Stimulated activated CD8-positive, alpha-beta memory T cell treated with anti-CD3 and anti-CD28 coated beads, Interleukin-7, amount 100 ng/mL, for 1 hour (primary cell): ENCODE results near the gene A3GALT2.

Experiments
- DNase-seq, 2 donors: peaks; one replicate each; pipeline ENCODE4 v3.0.0-alpha.2; 2020; ENCODE audit warnings: low read depth in 2 of 2

A3GALT2 gene

DNA sequence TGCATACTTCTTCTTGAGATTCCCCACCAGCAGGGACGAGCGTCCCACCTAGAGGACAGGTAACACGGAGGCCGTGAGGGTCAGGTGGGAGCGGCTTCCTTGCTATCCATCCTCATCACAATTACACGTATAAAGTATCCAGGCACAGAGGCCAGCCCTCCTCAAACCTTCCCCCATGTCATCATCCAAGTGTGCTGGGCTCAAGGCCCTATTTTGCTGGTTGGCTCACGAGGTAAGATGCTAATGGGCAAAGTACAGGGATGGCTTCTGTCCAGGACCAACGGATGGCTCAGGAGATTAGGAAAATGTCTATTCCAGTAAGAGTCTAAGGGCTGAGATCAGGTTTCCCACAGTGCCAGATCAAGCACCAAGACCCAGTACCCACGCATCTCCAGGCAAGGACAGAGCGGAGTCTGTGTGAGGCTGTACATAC lies 11.5 kb upstream of the A3GALT2 start:
- DNase-seq: no peak

DNA sequence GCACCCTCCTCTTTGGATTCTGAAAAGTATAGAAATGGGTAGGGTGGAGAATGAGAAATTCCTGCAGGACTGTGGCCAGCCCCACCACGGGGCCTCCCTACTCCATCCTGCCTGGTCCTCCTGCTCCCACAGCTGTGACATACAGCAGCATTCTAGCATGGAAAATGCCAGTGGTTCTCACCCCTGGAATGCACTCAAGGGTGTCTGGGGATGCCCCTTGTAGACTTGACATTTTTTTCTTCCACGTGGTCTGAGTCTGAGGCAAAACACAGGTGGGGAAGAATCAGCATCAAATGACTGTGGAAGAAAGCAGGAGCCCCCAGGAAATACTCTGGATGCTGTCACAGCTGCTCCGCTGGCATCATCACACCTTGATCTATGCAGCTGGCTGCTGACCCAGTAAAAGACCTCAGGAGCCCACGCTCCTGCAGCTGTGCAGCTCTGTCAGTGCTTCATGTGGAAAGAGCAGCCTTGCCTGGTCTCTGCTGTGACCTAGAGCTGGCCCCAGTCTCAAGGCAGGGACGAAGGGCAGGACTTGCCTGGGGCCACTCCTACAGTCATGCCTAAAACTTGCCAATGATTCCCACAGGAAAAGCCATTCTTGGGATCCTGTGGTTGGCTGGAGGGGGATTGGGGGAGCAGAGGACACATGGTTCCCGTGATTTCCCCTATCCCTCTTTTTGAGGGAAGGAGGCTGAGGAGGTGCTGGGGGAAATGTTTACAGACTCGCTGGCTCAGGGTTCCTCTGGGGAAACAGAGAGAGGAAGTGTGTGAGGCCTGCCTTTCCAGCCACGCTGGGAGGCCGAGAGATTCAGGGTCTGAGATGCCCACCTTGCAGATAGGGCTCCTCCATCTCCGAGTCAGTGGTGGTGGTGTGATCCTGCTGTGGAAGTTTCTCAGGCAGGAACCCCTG lies 10.8 kb upstream of the A3GALT2 start:
- DNase-seq: no peak

DNA sequence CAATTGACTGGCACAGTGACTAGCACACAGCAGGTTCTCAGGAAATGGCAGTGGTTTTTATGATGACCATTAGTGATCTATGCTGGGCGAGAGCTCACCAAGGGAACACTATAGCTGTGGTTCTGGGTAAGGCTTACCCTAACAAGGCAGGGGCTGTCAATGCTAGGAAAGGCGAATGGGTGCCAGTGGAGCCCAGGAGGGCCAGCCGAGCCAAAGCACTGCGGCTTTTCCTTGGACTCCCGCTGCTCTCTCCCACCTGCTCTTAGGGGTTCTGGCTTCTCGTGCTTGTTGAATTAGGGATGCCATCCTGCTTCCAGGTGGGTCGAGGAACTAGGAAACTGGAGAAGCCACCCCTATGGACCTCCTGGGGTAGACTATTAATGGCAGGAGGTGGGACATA lies 10.0 kb upstream of the A3GALT2 start:
- no peak for DNase-seq

DNA sequence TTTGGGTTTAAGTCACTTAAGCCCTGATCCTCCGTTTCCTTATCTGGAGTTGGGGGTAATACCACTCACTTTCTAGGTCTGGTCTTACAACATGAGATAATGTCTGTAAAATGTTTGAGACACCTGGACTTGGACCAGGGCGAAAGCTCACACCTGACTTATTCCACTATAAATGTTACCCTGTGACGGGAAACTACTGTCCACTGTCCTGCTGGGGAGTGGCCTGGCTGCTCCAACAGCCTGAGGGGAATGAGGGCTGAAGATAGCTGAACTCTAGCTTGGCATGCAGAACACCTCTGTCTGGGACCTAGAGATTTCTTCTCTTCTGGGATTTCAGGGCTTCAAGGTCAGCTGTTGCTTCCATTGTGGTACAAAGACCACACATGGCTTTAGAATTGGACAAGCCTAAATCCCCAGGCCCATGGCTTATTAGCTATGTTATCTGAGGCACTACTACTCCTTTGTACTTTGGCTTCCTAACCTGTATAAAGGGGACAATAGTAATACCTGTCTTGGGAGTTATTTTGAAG lies 9.5 kb upstream of the A3GALT2 start:
- DNase-seq: no peak

DNA sequence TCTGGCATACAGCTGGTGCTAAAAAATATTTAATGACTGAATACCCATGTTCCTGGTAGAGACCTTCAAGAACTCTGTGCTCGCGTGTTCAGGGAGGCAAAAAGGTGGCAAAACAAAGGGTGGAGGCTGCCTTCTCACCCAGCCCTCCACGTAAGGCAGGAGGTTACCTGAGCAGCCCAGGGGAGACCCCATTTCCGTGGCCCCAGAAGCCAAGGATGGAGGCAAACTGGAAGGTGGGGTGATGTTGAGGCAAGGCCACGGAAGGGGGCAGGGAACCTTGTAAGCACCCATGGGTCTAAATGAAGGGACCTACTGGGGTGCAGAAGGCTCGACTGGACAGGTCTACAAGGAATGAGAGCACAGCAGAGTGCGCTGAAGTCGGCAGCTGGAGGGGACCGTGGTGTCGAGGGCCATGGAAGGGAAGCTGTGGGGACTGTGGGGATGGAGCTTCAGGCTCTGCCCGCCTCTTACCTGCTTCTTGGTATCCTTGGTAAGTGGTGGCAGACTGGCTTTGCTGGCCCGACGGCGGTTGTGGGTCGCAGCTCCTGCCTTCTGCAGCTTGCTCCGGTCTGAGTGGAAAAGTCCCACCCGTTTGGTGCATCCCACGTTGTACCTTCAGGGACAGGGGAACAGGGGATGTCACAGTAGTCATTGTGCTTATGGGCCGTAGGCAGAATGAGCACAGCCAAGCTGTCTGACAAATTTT lies 8.9 kb upstream of the A3GALT2 start:
- DNase-seq: no peak

DNA sequence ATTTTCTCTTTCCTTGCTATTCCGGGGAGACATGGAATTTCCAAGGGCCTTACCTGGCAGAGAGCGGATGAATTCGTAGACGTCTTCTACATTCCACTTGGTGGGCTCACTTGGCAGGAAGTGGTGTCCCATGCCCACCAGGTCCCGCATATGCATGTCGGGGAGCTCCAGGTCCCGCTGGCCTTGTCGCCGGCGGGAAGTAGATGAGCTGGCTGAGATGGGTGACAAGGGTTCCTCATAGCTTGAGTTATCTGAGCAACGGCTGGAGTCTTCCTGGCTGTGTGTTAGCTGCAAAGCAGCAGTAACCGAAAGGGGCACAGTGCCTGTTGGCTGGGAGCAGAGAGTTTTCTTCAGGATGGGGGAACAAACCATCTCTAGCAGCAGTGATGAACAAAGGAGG lies 7.9 kb upstream of the A3GALT2 start:
- no peak for DNase-seq

DNA sequence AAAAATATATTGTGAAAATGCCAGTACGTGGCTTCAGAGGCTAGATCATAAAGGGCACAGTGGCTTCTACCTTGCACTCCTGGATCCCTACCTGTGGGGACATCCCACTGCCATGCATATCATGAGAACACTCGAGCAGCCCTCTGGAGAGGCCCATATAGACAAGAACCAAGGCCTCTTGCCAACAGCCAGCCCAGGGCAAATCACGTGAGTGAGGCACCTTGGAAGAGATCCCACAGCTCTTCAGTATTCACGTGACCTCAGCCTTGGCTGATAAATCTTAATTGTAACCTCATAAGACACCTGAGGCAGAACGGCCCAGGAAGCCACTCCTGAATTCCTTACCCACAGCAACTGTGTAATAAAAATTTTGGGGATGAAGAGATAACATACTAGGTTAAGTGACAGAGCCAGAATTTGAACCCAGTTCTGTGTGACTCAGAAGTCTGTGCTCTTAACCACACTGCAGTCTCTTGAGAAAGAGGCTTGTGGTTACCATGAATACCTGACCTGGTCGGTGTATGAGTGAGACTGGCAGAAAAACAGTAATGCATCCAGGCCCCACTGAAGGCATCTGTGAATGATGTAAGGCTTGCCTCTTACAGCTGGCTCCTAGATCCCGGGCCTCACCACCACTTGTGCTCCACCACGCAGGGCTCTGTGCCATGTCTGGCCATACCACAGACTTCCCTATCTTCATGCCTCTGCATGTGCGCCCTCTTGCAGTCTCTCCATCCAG lies 6.9 kb upstream of the A3GALT2 start:
- no peak for DNase-seq

DNA sequence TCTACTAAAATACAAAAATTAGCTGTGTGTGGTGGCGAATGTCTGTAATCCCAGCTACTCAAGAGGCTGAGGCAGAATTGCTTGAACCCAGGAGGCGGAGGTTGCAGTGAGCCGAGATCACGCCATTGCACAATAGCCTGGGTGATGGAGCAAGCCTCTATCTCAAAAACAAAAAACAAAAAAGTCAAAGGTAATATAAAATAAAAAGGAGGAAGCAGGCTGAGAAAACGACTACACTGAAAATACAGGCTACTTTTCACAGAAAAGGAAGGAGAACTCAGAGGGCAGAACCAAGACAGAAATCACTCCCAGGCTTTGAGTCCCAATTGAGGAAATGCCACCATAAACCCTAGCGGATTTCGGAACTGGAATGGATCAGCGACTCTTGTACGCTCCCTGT lies 5.9 kb upstream of the A3GALT2 start:
- DNase-seq: no peak

DNA sequence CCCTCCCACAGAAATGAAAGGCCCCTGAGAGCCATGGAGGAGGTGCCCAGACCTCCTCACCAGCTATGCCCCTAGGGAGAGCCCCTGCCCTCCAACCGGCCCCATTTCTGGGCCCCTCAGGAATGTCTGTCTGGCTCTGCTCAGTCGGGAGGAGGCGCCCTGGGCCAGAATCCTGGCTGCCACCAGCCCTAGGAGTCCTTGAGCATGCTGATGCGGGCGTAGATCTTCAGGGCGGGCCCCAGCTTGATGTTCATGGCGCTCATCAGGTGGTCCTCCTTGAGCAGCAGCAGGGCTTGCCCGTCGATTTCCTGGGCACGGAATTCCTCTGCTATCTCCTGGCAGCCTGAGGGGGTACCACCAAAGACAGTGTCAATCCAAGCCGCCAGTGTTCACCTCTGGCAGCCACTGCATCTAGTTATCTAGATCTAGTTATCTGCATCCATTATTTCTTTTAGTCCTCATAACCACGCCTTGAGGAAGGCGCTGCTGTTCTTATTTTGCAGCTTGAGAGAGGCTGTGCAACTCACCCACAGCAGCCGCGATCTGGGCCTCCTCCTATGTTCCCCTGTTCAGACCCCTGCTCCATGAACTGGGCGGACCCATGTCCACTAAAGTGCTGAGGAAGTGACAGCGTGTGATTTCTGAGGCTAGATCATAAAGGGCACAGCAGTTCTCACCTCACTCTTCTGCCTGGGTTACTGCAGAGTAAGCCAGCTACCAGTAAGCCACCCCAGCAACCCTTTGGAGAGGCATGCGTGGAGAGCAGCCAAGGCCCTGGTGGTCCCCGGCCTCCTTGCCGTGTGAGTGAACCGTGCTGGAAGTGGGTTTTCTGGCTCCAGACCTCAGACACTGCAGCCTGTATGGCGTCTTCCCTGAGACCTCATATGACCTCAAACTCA lies 4.0 kb upstream of the A3GALT2 start:
- no peak for DNase-seq

DNA sequence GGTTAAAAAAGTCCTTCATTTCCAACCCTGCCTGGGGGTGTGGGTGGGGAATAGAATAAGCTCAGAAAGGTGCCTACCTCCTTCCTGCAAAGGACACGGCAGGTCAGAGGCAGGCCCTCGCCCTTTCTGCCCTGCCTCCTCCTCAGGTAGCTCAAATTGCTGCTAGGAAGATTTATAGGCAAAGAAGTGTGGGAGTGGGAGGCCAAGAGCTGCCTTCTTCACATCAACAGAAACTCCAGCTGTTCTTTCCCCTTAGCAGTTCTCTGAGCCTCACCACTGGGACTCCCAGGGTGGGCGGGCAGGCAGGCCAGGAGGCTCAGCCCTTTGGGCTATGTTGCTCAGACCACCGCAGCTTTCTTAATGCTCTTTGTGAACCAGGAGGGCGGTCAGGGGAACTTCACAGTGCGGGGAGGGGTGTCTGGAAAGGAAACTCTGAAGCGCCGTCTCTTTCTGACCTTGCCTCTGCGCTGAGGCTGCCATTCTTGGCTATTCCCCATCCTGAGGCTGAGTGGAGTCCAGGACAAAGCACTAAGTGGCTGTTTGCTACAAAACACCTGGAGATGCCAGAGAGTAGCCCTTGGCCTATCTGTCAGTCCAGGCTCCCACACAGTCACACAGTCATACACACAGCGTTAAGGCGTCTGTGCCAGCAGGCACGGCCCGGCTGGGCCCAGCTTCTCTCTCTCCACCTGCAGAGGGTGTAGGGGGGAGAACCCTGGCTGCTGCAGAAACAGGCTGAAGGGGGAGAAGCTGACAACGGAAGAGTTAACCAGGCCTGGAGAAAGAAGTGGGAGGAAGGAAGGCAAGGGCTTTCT lies 3.0 kb upstream of the A3GALT2 start:
- DNase-seq: no peak

DNA sequence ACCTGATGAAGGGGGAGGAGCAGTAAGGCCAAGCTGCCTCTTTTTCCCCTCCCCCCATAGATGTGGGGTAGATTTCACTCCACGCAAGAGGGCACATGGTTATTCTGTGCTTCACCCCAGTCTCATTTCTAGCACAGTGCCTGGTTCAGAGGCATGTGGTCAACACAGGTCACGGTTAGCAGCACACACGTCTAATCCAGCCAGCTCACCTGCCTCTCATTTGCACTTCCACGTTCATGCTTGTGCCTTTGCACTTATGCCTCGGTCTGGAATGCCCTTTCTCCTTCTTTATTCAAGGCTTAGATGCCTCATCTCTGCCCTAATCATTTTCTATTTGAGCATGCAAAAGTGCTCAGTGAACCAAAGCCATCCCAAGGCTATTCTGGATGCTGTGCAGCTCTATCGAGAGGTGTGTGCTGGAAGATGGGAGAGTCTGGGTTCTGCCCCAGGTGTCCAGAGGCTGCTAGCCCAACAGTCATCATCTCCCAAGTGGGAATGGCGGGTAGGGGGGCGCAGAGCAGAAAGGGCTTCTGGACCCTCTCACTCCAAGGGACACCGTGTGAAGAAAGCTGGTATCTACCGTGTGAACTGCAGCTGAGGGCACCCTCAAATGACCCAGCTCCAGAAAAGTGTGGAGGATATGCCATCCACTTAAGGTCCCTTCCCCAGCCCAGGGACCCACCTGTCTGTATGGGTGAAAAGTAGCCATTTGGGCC lies 2.1 kb upstream of the A3GALT2 start:
- no peak for DNase-seq

DNA sequence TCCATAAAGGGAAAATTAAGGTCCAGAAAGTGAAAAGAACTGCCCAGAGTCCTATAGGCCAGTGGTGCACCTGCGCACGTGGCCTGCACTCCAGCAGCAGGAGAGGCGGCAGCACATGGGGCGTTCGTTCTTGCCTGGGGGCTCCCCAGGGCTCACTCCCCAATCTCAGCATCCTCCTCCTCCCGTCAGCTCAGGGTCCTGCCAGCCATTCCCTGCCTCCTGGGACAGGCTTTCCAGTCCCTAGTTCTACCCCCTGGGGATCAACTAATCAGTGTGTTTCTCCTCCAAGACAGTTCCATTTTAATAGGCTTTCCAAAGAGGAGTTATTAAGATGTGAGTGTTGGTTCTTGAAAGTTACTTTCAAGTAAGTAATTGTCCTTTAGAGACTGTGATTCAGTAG lies 1.2 kb upstream of the A3GALT2 start:
- DNase-seq: no peak

DNA sequence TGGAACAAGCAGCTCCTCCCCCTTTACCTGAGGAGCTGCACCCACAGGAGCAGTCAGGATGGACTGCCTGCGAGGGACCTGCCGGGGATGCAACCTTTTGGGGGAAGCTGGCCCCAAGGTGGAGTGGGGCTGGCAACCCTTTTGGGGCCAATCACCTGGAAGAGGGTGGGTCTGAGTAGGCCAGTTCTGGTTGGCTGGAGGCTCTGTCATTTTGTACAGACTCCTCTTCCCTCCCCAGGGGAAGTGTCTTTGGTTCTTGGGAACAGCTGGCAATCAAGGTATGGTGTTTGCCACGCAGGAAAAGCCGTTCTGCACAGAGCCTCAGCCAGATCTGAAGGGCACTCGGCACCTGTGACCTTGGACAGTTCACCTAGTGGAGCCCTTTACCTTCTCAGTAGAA lies 280 bp upstream of the A3GALT2 start:
- DNase-seq: no peak

DNA sequence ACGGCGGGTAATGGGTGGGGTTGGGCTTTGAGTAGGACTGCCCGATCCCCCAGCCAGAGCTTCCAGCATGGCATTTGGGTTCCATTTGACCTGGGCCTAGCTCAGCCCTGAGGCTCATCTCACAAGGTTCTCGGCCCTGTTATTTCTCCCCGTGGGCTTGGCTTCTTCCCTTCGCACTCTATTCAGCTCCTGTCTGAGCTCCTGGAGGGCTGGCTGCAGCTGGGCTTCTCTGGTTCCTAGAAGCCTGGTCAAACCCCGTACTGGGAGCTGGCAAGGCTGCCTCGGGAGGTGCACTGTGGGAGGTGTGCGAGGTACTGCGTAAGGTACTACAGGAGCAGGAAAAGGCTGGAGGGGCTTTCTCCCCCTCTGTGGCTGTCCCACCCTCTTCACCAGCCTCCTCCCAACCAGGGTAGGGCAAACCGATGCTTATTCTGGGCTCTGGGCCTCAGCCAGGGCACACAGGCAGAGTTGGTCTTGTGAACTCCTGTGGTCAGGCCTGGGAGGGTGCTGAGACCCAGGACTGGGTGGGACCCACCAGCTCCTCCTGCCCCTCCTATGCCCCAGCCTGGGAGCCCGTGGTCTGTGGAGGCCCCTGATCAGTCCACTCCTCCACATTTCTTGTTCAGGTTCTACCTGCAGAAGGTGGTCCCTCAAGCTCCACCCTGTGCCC lies 814 bp downstream of the A3GALT2 start:
- no peak for DNase-seq

DNA sequence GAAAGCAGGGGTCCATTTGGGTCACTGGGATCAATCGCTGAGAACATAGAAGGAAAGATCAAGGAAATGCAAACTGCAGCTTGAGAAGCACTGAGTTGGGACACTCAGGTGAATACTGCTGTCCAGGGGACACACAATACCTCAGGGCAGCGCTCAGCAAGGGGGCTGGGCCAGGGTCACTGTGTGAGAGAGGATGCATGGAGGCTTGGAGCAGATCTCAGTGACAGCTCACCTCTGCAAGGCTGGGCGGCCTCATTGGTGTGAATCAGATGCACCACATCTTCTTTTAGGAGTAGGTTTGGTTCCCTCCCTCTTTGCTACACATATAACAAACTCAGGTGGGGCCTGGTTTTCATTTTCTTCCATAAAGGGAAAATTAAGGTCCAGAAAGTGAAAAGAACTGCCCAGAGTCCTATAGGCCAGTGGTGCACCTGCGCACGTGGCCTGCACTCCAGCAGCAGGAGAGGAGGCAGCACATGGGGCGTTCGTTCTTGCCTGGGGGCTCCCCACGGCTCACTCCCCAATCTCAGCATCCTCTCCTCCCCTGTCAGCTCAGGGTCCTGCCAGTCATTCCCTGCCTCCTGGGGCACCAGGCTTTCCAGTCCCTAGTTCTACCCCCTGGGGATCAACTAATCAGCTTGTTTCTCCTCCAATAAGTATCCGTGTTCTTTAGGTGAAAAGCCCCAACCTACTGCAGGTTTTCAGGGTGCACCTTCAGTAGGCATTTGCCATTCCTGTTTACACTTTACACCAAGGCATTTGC lies 1.5 kb downstream of the A3GALT2 start:
- no peak for DNase-seq

DNA sequence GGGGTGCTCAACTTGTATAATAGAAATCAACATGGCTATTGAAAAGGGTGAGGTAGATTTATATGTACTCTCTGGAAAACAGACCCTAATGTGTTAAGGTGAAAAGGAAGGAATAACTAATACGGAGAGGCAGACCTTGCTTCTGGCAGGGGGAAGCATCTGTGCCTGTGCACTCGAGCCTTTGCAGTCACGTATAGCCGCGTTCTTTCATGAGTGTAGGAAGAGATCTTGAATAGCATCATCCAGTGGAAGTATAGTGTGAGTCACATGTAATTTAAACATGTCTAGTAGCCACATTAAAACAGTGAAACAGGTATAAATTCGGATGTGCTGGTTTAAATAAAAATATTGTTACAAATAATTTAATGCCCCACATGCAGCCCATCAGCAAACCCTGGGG lies 3.0 kb downstream of the A3GALT2 start:
- no peak for DNase-seq

DNA sequence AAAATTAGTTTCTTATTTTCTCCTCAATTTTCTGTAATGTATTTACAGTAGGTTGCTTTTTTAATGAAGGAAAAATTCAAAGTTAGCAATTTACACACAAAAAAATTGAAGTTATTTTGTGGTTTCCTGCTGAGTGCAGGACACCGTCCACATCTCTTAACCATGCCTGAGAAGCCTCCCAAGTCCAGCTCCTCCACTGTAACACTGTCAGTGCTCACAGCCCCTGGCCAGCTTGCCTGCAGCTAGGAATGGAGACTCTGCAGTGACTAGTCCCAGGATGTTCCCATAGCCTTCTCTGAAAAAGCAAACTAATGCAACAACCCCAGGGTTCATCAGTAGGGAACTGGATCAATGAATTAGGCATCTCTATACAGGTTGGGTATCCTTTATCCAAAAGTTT lies 3.5 kb downstream of the A3GALT2 start:
- DNase-seq: no peak

DNA sequence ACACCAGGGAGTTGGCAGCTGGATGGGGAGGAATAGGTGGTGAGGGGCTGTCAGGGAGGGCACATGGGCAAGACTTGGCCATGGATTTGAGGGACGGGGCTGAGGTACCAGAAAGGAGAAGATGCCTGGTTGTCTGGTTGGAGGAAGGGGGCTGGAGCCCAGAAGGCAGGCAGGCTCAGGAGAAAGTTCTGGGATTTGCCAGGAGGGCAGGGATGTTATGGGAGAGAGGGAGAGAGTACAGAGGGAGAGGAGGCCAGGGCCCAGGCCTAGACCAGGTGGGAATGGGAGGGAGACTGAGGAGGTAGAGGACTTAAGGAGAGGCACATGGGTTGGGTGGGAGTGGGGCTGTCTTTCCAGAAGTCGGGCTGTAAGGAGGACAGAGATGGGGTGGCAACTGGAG lies 4.3 kb downstream of the A3GALT2 start:
- DNase-seq: no peak
